HepG2 (cell line): ENCODE data around the gene ATRNL1. TPM values are rescaled to one million over a fixed set of nuclear protein-coding genes. Genes with fewer than 3 reads are reported as not detected.

Experiments used
- FOSL1 ChIP-seq: sonication (generic); formaldehyde crosslinking; IDR thresholded peaks from 2 replicates; pipeline ENCODE4 v1.9.0; 2021; ENCODE audit warnings: missing genetic modification reagents, borderline replicate concordance
- SNAPC5 ChIP-seq: sonication (generic); formaldehyde crosslinking; IDR thresholded peaks from 2 replicates; pipeline ENCODE4 v1.8.1; 2023; ENCODE audit warnings: mild to moderate bottlenecking, missing genetic modification reagents, borderline replicate concordance
- polyA plus RNA-seq, 8 experiments: library from polyadenylated mRNA; depleted of rRNA in 3 of 8; stranded (reverse) in 7 of 8; unstranded in 1 of 8; fragments of >200 nt; fragmentation: Illumina TruSeq in 4 of 8; extraction: Trizol in 4 of 8; gene quantifications; 2 replicates each; pipeline versions ENCODE4 v1.2.1 to v1.2.3, GENCODE V29; 2011 to 2016; ENCODE audit warnings: low read depth in 4 of 8, missing spikeins in 1 of 8, mixed read lengths in 1 of 8; ENCODE audit not compliant: insufficient read depth in 1 of 8
- total RNA-seq, 5 experiments: library from RNA; depleted of rRNA; stranded (reverse); fragments of >200 nt; fragmentation: Illumina TruSeq; extraction: Trizol; gene quantifications; 2 replicates each; pipeline ENCODE4 v1.2.3, GENCODE V29; 2016; ENCODE audit warnings: low read depth in 1 of 5
- TF ChIP-seq, protein P1 (sequence below): sonication (generic); formaldehyde crosslinking; IDR thresholded peaks from 2 replicates; pipeline ENCODE4 v1.5.0; 2020; ENCODE audit warnings: mild to moderate bottlenecking, missing genetic modification reagents, borderline replicate concordance
- TF ChIP-seq, protein P2 (sequence below): IDR thresholded peaks from 2 replicates; pipeline ENCODE4 v1.6.1; 2016; ENCODE audit warnings: control low read depth

Gene ATRNL1
- total and polyA plus RNA-seq, 2 of the 13 experiments (the other 11 are each of a cell fraction or from before 2014, with no cell fraction given), result 0.04 TPM; not detected in 1

DNA sequence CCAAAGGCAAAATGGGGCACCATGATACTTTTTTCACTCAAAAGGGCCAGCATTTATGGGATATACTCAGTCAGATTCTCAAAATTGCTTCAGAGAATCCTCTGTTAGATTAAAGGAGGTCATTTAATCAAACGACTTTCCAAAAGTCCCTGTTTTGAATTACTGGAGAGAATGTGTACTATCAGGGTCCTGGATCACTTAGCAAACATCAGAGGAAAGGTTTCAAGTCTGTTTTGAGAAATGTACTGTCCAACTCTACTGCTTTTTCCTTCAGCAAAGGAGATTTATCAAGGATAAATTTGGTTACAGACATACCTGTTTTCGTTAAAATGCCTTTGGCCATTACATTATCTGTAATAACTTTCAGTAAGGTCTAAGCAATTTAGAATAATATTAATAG, 838.9 kb downstream of the ATRNL1 start (continued):
- TF ChIP-seq, protein P1, sequence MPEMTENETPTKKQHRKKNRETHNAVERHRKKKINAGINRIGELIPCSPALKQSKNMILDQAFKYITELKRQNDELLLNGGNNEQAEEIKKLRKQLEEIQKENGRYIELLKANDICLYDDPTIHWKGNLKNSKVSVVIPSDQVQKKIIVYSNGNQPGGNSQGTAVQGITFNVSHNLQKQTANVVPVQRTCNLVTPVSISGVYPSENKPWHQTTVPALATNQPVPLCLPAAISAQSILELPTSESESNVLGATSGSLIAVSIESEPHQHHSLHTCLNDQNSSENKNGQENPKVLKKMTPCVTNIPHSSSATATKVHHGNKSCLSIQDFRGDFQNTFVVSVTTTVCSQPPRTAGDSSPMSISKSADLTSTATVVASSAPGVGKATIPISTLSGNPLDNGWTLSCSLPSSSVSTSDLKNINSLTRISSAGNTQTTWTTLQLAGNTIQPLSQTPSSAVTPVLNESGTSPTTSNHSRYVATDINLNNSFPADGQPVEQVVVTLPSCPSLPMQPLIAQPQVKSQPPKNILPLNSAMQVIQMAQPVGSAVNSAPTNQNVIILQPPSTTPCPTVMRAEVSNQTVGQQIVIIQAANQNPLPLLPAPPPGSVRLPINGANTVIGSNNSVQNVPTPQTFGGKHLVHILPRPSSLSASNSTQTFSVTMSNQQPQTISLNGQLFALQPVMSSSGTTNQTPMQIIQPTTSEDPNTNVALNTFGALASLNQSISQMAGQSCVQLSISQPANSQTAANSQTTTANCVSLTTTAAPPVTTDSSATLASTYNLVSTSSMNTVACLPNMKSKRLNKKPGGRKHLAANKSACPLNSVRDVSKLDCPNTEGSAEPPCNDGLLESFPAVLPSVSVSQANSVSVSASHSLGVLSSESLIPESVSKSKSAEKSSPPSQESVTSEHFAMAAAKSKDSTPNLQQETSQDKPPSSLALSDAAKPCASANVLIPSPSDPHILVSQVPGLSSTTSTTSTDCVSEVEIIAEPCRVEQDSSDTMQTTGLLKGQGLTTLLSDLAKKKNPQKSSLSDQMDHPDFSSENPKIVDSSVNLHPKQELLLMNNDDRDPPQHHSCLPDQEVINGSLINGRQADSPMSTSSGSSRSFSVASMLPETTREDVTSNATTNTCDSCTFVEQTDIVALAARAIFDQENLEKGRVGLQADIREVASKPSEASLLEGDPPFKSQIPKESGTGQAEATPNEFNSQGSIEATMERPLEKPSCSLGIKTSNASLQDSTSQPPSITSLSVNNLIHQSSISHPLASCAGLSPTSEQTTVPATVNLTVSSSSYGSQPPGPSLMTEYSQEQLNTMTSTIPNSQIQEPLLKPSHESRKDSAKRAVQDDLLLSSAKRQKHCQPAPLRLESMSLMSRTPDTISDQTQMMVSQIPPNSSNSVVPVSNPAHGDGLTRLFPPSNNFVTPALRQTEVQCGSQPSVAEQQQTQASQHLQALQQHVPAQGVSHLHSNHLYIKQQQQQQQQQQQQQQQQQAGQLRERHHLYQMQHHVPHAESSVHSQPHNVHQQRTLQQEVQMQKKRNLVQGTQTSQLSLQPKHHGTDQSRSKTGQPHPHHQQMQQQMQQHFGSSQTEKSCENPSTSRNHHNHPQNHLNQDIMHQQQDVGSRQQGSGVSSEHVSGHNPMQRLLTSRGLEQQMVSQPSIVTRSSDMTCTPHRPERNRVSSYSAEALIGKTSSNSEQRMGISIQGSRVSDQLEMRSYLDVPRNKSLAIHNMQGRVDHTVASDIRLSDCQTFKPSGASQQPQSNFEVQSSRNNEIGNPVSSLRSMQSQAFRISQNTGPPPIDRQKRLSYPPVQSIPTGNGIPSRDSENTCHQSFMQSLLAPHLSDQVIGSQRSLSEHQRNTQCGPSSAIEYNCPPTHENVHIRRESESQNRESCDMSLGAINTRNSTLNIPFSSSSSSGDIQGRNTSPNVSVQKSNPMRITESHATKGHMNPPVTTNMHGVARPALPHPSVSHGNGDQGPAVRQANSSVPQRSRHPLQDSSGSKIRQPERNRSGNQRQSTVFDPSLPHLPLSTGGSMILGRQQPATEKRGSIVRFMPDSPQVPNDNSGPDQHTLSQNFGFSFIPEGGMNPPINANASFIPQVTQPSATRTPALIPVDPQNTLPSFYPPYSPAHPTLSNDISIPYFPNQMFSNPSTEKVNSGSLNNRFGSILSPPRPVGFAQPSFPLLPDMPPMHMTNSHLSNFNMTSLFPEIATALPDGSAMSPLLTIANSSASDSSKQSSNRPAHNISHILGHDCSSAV (CRISPR knock-in tag), result no peak
- no peak for TF ChIP-seq SNAPC5
- TF ChIP-seq, protein P2, sequence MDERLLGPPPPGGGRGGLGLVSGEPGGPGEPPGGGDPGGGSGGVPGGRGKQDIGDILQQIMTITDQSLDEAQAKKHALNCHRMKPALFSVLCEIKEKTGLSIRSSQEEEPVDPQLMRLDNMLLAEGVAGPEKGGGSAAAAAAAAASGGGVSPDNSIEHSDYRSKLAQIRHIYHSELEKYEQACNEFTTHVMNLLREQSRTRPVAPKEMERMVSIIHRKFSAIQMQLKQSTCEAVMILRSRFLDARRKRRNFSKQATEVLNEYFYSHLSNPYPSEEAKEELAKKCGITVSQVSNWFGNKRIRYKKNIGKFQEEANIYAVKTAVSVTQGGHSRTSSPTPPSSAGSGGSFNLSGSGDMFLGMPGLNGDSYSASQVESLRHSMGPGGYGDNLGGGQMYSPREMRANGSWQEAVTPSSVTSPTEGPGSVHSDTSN, result no peak
- TF ChIP-seq FOSL1, result no peak
- TF ChIP-seq, all 625 proteins: peak for 0
